Neural crest cell (in vitro differentiated cells): Measurements from ENCODE around the gene DCAF6. TPM values are rescaled to one million over a fixed set of nuclear protein-coding genes. Genes with fewer than 3 reads are reported as not detected.

ENCODE experiments used
- DNase-seq: peaks from one replicate; pipeline ENCODE4 v3.0.0; 2021; ENCODE audit warnings: low read depth, mixed read lengths, low spot score
- H3K27ac Mint-ChIP-seq: one replicate; pipeline ENCODE4 v1.8.0; 2021; ENCODE audit warnings: mild to moderate bottlenecking, mixed read lengths; ENCODE audit not compliant: unreplicated experiment
- H3K27me3 Mint-ChIP-seq: 2 replicates; pipeline ENCODE4 v1.8.0; 2021; ENCODE audit warnings: low read depth, mild to moderate bottlenecking, mixed read lengths
- H3K36me3 Mint-ChIP-seq: 2 replicates; pipeline ENCODE4 v1.8.0; 2021; ENCODE audit warnings: low read depth, mild to moderate bottlenecking, mixed read lengths
- H3K4me1 Mint-ChIP-seq: 2 replicates; pipeline ENCODE4 v1.8.0; 2021; ENCODE audit warnings: mixed read lengths
- H3K4me3 Mint-ChIP-seq: one replicate; pipeline ENCODE4 v1.8.0; 2021; ENCODE audit warnings: mild to moderate bottlenecking, mixed read lengths
- H3K9me3 Mint-ChIP-seq: 2 replicates; pipeline ENCODE4 v1.8.0; 2021; ENCODE audit warnings: mixed read lengths
- CTCF ChIP-seq: fragments of 200-600 bp; sonication (generic); conservative IDR thresholded peaks from 2 replicates; pipeline ENCODE4 v1.5.0; 2021; ENCODE audit warnings: antibody characterized with exemption, mild to moderate bottlenecking
- total RNA-seq: library from RNA; stranded (reverse); gene quantifications from 2 replicates; pipeline ENCODE4 v1.2.1, GENCODE V29; 2021

DCAF6 gene
- total RNA-seq, 1 donor from 2014 or later, result 15.9 TPM

- Mint-ChIP-seq H3K9me3 (no peaks in the 10 kb centered on the region), H3K4me3 (no peak overlapping the region), H3K36me3 (peaks cover 12% of the 10 kb centered on the region), H3K27ac (peak overlapping the region; percentile 47), H3K27me3 (no peaks in the 10 kb centered on the region), H3K4me1 (peaks cover 8% of the 10 kb centered on the region)
- no peak for DNase-seq
- no peak for TF ChIP-seq CTCF
Measured at GRCh38 chr1:168081373-168082007, 145.0 kb downstream of the DCAF6 start.

GRCh38 chr1:168082008-168082876, 145.8 kb downstream of the DCAF6 start:
- TF ChIP-seq CTCF, result peak; percentile 84
- H3K9me3 Mint-ChIP-seq, result no peaks in the 10 kb centered on the region
- peak; percentile 74 for DNase-seq

GRCh38 chr1:168083456-168084325, 147.2 kb downstream of the DCAF6 start:
- Mint-ChIP-seq H3K9me3 (no peaks in the 10 kb centered on the region), H3K4me3 (no peak overlapping the region), H3K4me1 (peaks cover 17% of the 10 kb centered on the region), H3K27ac (no peak overlapping the region), H3K36me3 (peaks cover 15% of the 10 kb centered on the region), H3K27me3 (no peaks in the 10 kb centered on the region)
- DNase-seq, result no peak
- no peak for TF ChIP-seq CTCF

More at GRCh38 chr1:168082008-168082876, 145.8 kb downstream of the DCAF6 start:
- H3K36me3 Mint-ChIP-seq, result peaks cover 14% of the 10 kb centered on the region
- H3K27me3 Mint-ChIP-seq, result no peaks in the 10 kb centered on the region
- no peak overlapping the region for H3K27ac Mint-ChIP-seq
- H3K4me3 Mint-ChIP-seq, result no peak overlapping the region
- H3K4me1 Mint-ChIP-seq, result peaks cover 16% of the 10 kb centered on the region

GRCh38 chr1:168084396-168085231, 148.1 kb downstream of the DCAF6 start:
- peak; percentile 63 for DNase-seq
- Mint-ChIP-seq H3K9me3 (no peaks in the 10 kb centered on the region), H3K4me3 (no peak overlapping the region), H3K27me3 (no peaks in the 10 kb centered on the region), H3K4me1 (peaks cover 17% of the 10 kb centered on the region), H3K27ac (no peak overlapping the region), H3K36me3 (peaks cover 15% of the 10 kb centered on the region)
- peak; percentile 80 for TF ChIP-seq CTCF
